ENCODE measurements around the gene RGS2.

The RGS2 gene

GRCh38 chr1:192830595-192831246, 21.9 kb downstream of the RGS2 start:
- DNase-seq, result no peak

GRCh38 chr1:192831706-192832355, 23.0 kb downstream of the RGS2 start:
- no peak for DNase-seq

GRCh38 chr1:192832492-192832891, 23.7 kb downstream of the RGS2 start:
- no peak for DNase-seq

- no peak for DNase-seq
These were observed 26.3 kb downstream of the RGS2 start for GRCh38 chr1:192835116-192835515.

- no peak for DNase-seq
These were observed 30.6 kb downstream of the RGS2 start for GRCh38 chr1:192839162-192840066.

- no peak for DNase-seq
These were observed 35.5 kb downstream of the RGS2 start for GRCh38 chr1:192844360-192844759.

GRCh38 chr1:192846950-192847349, 38.1 kb downstream of the RGS2 start:
- DNase-seq, result no peak

GRCh38 chr1:192849011-192849410, 40.2 kb downstream of the RGS2 start:
- no peak for DNase-seq

GRCh38 chr1:192849442-192849841, 40.6 kb downstream of the RGS2 start:
- DNase-seq, result no peak

- DNase-seq, result no peak
These were observed 43.4 kb downstream of the RGS2 start for GRCh38 chr1:192852001-192852947.

- DNase-seq, result no peak
These were observed 49.6 kb downstream of the RGS2 start for GRCh38 chr1:192858456-192858855.

GRCh38 chr1:192859808-192860207, 51.0 kb downstream of the RGS2 start:
- no peak for DNase-seq

GRCh38 chr1:192860478-192861185, 51.8 kb downstream of the RGS2 start:
- DNase-seq, result no peak

GRCh38 chr1:192861860-192862259, 53.0 kb downstream of the RGS2 start:
- no peak for DNase-seq

Data from effector CD8-positive, alpha-beta T cell (primary cell).